NCI-H345 treated with DMSO at 0.1 percent for 48 hours (cell line): Measurements from ENCODE around the gene MAT1A.
"Not testable (repeated sequence)": the region's sequence is repeated elsewhere in the genome, so short reads cannot be mapped to it uniquely, and the experiment has no call there.

ENCODE experiments used
- DNase-seq: peaks from one replicate; lab custom pipeline; 2025; ENCODE audit not compliant: unreplicated experiment; lab: John Stamatoyannopoulos, UW

Gene MAT1A

GRCh38 chr10:80233871-80234270 is 55.6 kb downstream of the MAT1A start:
- not testable (repeated sequence) for DNase-seq

- DNase-seq, result not testable (repeated sequence)
Observed at GRCh38 chr10:80226723-80227122, 62.7 kb downstream of the MAT1A start.

GRCh38 chr10:80223031-80223419 is 66.4 kb downstream of the MAT1A start:
- not testable (repeated sequence) for DNase-seq
